GM19238 (cell line): ENCODE measurements around the gene KIF3C.

ENCODE experiments used
- DNase-seq: peaks from one replicate; pipeline ENCODE4 v3.0.0; 2011; ENCODE audit warnings: low spot score; ENCODE audit not compliant: insufficient read length

Gene KIF3C

GRCh38 chr2:25877431-25878360 lies 104.6 kb downstream of the KIF3C start:
- DNase-seq, result peak; percentile 41
